OCI-LY3 (cell line): ENCODE measurements around the gene NAA25.

Experiments
- CTCF ChIP-seq: fragments of 200-600, 300-600 bp; sonication (generic); IDR thresholded peaks from 2 replicates; pipeline ENCODE4 v1.5.1; 2014; ENCODE audit warnings: antibody characterized with exemption, low read length, low read depth
- EZH2phosphoT487 ChIP-seq: fragments of 200-600 bp; shearing (Covaris generic); IDR thresholded peaks from 2 replicates; pipeline ENCODE4 v1.6.1; 2018; ENCODE audit warnings: antibody characterized with exemption, mixed run types, low read depth

- TF ChIP-seq CTCF: no peak
- no peak for TF ChIP-seq EZH2phosphoT487
These were observed 92.6 kb downstream of the NAA25 start for GRCh38 chr12:112015938-112016337.
